GM12865 (cell line): Measurements from ENCODE around the gene ULK1.

ENCODE experiments used
- DNase-seq: peaks from one replicate; pipeline ENCODE4 v3.0.0; 2010; ENCODE audit warnings: low read depth
- H3K4me3 ChIP-seq: 2 replicates; pipeline ENCODE4 v1.5.1; 2011; ENCODE audit warnings: mild to moderate bottlenecking, low read depth, low read length, control low read depth
- TF ChIP-seq, protein P1 (sequence below): IDR thresholded peaks from 2 replicates; pipeline ENCODE4 v1.5.1; 2011; ENCODE audit warnings: low read length, control low read depth, low read depth, inconsistent platforms; ENCODE audit not compliant: insufficient read depth; ENCODE audit errors: missing control alignments

ULK1 gene

DNA sequence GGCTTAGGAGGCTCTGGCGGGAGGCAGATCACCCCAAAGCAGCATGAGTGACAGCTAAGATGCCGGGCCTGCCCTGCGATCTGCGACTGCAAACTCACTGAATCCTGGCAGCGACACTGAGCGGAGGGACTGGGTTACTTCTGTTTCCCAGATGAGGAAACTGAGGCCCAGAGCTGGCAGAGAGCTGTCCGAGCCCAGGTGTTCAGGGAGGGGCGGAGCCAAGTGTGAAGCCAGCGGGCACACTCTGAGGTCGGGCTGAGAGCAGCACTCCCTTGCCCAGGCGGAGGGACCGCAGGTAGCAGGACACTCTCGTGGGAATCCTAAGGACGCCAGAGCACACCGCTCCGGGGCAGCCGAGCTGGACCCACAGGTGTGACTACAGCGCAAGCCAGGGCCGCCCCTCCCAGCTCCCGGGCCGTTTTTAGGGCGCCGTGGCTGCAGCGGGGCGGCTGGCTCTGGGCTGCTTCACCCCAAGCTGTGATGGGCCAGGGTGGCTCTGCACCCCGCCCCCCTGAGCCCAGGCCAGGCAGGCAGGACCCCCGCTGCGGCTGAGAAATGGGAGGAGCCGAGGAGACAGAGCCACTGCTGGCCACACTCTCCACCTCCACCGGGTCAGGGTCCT lies 38.8 kb upstream of the ULK1 start:
- no peak overlapping the region for H3K4me3 ChIP-seq
- TF ChIP-seq, protein P1, sequence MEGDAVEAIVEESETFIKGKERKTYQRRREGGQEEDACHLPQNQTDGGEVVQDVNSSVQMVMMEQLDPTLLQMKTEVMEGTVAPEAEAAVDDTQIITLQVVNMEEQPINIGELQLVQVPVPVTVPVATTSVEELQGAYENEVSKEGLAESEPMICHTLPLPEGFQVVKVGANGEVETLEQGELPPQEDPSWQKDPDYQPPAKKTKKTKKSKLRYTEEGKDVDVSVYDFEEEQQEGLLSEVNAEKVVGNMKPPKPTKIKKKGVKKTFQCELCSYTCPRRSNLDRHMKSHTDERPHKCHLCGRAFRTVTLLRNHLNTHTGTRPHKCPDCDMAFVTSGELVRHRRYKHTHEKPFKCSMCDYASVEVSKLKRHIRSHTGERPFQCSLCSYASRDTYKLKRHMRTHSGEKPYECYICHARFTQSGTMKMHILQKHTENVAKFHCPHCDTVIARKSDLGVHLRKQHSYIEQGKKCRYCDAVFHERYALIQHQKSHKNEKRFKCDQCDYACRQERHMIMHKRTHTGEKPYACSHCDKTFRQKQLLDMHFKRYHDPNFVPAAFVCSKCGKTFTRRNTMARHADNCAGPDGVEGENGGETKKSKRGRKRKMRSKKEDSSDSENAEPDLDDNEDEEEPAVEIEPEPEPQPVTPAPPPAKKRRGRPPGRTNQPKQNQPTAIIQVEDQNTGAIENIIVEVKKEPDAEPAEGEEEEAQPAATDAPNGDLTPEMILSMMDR = no peak
- DNase-seq = no peak

DNA sequence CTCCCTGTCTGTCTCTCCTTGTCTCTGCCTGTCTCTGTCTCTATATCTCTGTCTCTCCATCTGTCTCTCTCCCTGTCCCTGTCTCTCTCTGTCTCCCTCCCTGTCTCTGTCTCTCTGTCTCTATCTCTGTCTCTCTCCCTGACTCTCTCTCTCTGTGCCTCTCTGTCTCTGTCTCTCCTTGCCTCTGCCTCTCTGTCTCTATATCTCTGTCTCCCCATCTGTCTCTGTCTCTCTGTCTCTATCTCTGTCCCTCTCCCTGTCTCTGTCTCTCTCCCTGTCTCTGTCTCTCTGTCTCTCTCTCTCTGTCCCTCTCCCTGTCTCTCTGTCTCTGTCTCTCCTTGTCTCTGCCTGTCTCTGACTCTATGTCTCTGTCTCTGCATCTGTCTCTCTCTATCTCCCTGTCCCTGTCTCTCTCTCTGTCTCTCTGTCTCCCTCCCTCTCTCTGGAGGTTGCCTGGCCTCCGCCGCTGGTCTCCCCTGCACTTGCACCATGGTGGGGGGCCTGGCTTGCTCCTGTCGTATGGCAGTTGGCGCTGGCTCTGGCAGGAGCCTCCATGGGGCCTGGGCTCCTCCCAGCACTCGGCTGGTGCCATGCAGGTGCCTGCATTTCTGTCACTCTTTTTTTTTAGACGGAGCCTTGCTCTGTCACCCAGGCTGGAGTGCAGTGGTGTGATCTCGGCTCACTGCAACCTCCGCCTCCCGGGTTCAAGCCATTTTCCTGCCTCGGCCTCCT lies 37.9 kb upstream of the ULK1 start:
- TF ChIP-seq, protein P1 = no peak
- no peak for DNase-seq
- no peak overlapping the region for H3K4me3 ChIP-seq

GRCh38 chr12:131857908-131858850 lies 36.2 kb upstream of the ULK1 start:
- no peak for DNase-seq
- TF ChIP-seq, protein P1 = no peak
- H3K4me3 ChIP-seq = no peak overlapping the region

- no peak for DNase-seq
- no peak overlapping the region for H3K4me3 ChIP-seq
Observed at GRCh38 chr12:131860472-131861260, 33.8 kb upstream of the ULK1 start.

GRCh38 chr12:131861261-131862083 lies 33.0 kb upstream of the ULK1 start:
- H3K4me3 ChIP-seq = no peak overlapping the region
- no peak for DNase-seq
- TF ChIP-seq, protein P1 = no peak

More at GRCh38 chr12:131860472-131861260, 33.8 kb upstream of the ULK1 start:
- TF ChIP-seq, protein P1 = no peak
